ENCODE results near the gene BUD13. TPM values are rescaled to one million over a fixed set of nuclear protein-coding genes. Genes with fewer than 3 reads are reported as not detected.

The BUD13 gene
- total and polyA plus RNA-seq, 2 of the 13 experiments (the other 11 are each of a cell fraction or from before 2014, with no cell fraction given) = 13.3 to 25.9 TPM

DNA sequence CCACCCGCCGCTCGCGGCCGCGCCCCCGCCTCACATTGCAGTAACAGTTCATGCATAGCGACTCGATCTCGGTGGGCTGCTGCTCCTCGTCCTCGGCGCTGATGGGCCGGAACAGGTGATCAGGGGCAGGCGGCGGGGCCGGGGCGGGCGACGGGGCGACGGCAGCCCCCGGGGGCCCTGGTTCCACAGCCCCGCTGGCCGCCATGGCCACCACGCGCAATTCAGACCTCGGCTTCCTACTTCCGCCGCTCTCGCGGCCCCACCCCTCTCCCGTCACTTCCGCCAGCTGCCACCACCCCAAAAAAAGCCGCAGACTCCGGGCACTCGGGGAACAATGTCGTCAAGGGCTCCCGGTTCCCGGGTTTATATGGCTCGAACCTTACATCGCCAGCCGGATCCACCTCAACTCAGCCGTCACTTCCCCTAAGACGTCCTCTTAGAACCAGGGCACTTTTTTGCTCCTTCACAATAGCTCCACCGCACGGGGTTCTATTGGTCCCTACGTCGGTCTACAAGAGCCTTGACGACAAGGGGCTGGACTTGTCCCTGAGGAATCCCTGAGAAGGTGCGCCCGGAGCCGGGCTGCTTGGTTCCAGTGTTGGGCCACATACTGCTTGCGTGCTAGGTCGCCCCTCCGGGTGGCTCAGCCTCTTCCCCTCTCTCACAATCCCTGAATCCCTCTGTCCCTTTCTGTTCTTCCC, 15.1 kb upstream of the BUD13 start, which contains the start of gene ZPR1 (continued):
- TF ChIP-seq USF2 (IDR thresholded peaks at IDR 0.05; ENCODE audit: low read depth, low read length) (no peak), USF2 (CRISPR knock-in tag; IDR thresholded peaks at IDR 0.05; ENCODE audit: borderline replicate concordance) (no peak; the same call in 1 of the 2 replicates), ZNF552 (CRISPR knock-in tag; IDR thresholded peaks at IDR 0.05; ENCODE audit: borderline replicate concordance) (no peak), SNRNP70 (IDR thresholded peaks at IDR 0.05; ENCODE audit: low read depth, low read length) (no peak), RBFOX2 (IDR thresholded peaks at IDR 0.05; ENCODE audit: low read depth, low read length) (peak; percentile 89), ZBTB46 (CRISPR knock-in tag; IDR thresholded peaks at IDR 0.05; ENCODE audit: borderline replicate concordance) (no peak), ZNF367 (CRISPR knock-in tag; IDR thresholded peaks at IDR 0.05; ENCODE audit: borderline replicate concordance) (no peak), ZNF329 (CRISPR knock-in tag; IDR thresholded peaks at IDR 0.05; ENCODE audit: low read depth) (no peak), ZZZ3 (CRISPR knock-in tag; IDR thresholded peaks at IDR 0.05; ENCODE audit: borderline replicate concordance) (no peak), ZNF766 (CRISPR knock-in tag; IDR thresholded peaks at IDR 0.05; ENCODE audit: borderline replicate concordance) (no peak), MTA1 (CRISPR knock-in tag; IDR thresholded peaks at IDR 0.05; ENCODE audit: borderline replicate concordance) (0 out of 2 replicates have a peak, but pooled peaks have one; percentile 1), ZFAT (CRISPR knock-in tag; conservative IDR thresholded peaks at IDR 0.05) (no peak), ZNF709 (CRISPR knock-in tag; IDR thresholded peaks at IDR 0.05) (no peak), SUZ12 (IDR thresholded peaks at IDR 0.05; ENCODE audit: low read depth, low read length) (no peak), KAT8 (CRISPR knock-in tag; IDR thresholded peaks at IDR 0.05) (peak; percentile 89), MXD3 (CRISPR knock-in tag; IDR thresholded peaks at IDR 0.05) (peak; percentile 89), NAIF1 (CRISPR knock-in tag; IDR thresholded peaks at IDR 0.05; ENCODE audit: borderline replicate concordance) (peak; percentile 72; the same call in 1 of the 2 replicates), MIER3 (CRISPR knock-in tag; IDR thresholded peaks at IDR 0.05; ENCODE audit: borderline replicate concordance) (0 out of 2 replicates have a peak, but pooled peaks have one; percentile 15), ZNF775 (CRISPR knock-in tag; IDR thresholded peaks at IDR 0.05; ENCODE audit: borderline replicate concordance) (no peak), FOXK2 (IDR thresholded peaks at IDR 0.05) (no peak), SMARCC2 (IDR thresholded peaks at IDR 0.05) (no peak), MZF1 (CRISPR knock-in tag; IDR thresholded peaks at IDR 0.05; ENCODE audit: borderline replicate concordance) (no peak), ZNF101 (CRISPR knock-in tag; IDR thresholded peaks at IDR 0.05; ENCODE audit: borderline replicate concordance, low read depth) (no peak), CBX2 (IDR thresholded peaks at IDR 0.05; ENCODE audit: low read depth, low read length) (no peak), CBX2 (CRISPR knock-in tag; IDR thresholded peaks at IDR 0.05; ENCODE audit: low read depth) (no peak), MLLT10 (CRISPR knock-in tag; IDR thresholded peaks at IDR 0.05) (no peak), REPIN1 (CRISPR knock-in tag; IDR thresholded peaks at IDR 0.05; ENCODE audit: borderline replicate concordance, low read depth) (no peak), ZSCAN12 (CRISPR knock-in tag; IDR thresholded peaks at IDR 0.05) (no peak), TEAD3 (CRISPR knock-in tag; optimal IDR thresholded peaks at IDR 0.05; ENCODE audit: borderline replicate concordance) (no peak)

Measured in HepG2 (cell line).